MM.1S (cell line): ENCODE measurements around the gene ELP5.

Experiments
- DNase-seq: peaks from one replicate; pipeline ENCODE4 v3.0.0-alpha.2; 2015
- H2AFZ ChIP-seq: fragments of 300-600 bp; sonication (generic); 2 replicates; pipeline ENCODE4 v1.6.0; 2016; ENCODE audit warnings: antibody characterized with exemption, low read length
- H3F3A ChIP-seq: fragments of 300-600 bp; sonication (generic); 2 replicates; pipeline ENCODE4 v1.6.1; 2016; ENCODE audit warnings: mild to moderate bottlenecking, antibody characterized with exemption, low read length, moderate library complexity, mixed read lengths; ENCODE audit not compliant: insufficient read depth
- H3K27ac ChIP-seq: fragments of 300-600 bp; sonication (generic); 2 replicates; pipeline ENCODE4 v1.5.1; 2016; ENCODE audit warnings: mild to moderate bottlenecking, low read length
- H3K27me3 ChIP-seq: fragments of 300-600 bp; sonication (generic); replicated peaks from 2 replicates; pipeline ENCODE4 v1.6.0; 2016; ENCODE audit warnings: low read length; ENCODE audit not compliant: insufficient read depth
- H3K36me3 ChIP-seq: fragments of 300-600 bp; sonication (generic); replicated peaks from 2 replicates; pipeline ENCODE4 v1.6.1; 2016; ENCODE audit warnings: mild to moderate bottlenecking, low read length, mixed read lengths; ENCODE audit not compliant: insufficient read depth
- H3K4me1 ChIP-seq: fragments of 300-600 bp; sonication (generic); 2 replicates; pipeline ENCODE4 v1.6.1; 2016; ENCODE audit warnings: low read length, mixed read lengths
- H3K4me2 ChIP-seq: fragments of 300-600 bp; sonication (generic); 2 replicates; pipeline ENCODE4 v1.6.0; 2016; ENCODE audit warnings: low read depth, low read length
- H3K4me3 ChIP-seq: fragments of 300-600 bp; sonication (generic); 2 replicates; pipeline ENCODE4 v1.5.1; 2016; ENCODE audit warnings: low read length, mixed read lengths
- H3K79me2 ChIP-seq: fragments of 300-600 bp; sonication (generic); 2 replicates; pipeline ENCODE4 v1.6.1; 2016; ENCODE audit warnings: mixed run types, low read length, mixed read lengths
- H3K9ac ChIP-seq: fragments of 300-600 bp; sonication (generic); 2 replicates; pipeline ENCODE4 v1.6.1; 2016; ENCODE audit warnings: low read length, mixed read lengths
- H3K9me2 ChIP-seq: fragments of 300-600 bp; sonication (generic); replicated peaks from 2 replicates; pipeline ENCODE4 v1.6.1; 2016; ENCODE audit warnings: mild to moderate bottlenecking, low read length, mixed read lengths; ENCODE audit not compliant: insufficient read depth
- H3K9me3 ChIP-seq: fragments of 300-600 bp; sonication (generic); replicated peaks from 2 replicates; pipeline ENCODE4 v1.6.1; 2016; ENCODE audit warnings: mild to moderate bottlenecking, low read length, mixed read lengths; ENCODE audit not compliant: insufficient read depth
- H4K20me1 ChIP-seq: fragments of 300-600 bp; sonication (generic); 2 replicates; pipeline ENCODE4 v1.6.1; 2016; ENCODE audit warnings: mild to moderate bottlenecking, low read length, moderate library complexity, mixed read lengths; ENCODE audit not compliant: insufficient read depth
- EZH2 ChIP-seq: fragments of 300-600 bp; sonication (generic); optimal IDR thresholded peaks from 2 replicates; pipeline ENCODE3; 2017; ENCODE audit warnings: low read depth, mild to moderate bottlenecking, antibody characterized with exemption, low read length, mixed read lengths
- EZH2phosphoT487 ChIP-seq: fragments of 300-600 bp; sonication (generic); IDR thresholded peaks from 2 replicates; pipeline ENCODE4 v1.6.1; 2018; ENCODE audit warnings: antibody characterized with exemption, low read length
- TF ChIP-seq, protein P1 (sequence below): fragments of 300-600 bp; sonication (generic); IDR thresholded peaks from 2 replicates; pipeline ENCODE4 v1.5.1; 2016; ENCODE audit warnings: antibody characterized with exemption, low read length, mixed read lengths

Gene ELP5

DNA sequence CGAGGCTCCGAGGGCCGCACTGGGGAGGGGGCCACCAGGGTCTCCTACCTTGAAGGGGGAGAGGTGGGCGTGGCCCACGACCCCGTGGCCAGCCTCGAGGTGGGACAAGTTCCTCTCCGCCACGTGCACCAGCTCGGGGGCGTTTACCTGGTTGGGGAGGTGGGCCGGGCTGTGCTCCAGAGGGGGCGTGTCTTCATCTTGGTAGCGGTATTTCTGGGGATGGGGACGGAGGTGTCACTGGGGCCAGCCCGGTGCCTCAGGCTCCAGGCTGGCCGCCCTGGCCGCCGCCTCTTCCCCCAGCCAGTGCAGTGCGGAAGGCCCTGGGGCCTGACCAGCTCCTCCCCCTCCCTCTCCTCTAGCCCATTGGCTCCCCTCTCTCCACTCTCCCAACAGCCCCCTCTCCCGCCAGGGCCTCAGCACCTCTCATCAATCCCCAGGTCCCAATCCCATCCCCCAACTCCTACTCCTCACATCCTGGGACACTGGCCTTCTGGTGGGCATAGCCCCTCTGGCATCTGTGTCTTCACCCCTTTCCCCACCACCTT is 43.9 kb upstream of the ELP5 start:
- Histone ChIP-seq H4K20me1 (no peaks in the 10 kb centered on the region), H3K36me3 (no peaks in the 10 kb centered on the region), H3K27me3 (peaks cover 84% of the 10 kb centered on the region), H3K79me2 (no peaks in the 10 kb centered on the region), H3K9ac (no peak overlapping the region), H3K9me2 (no peaks in the 10 kb centered on the region), H3K9me3 (no peaks in the 10 kb centered on the region), H2AFZ (no peak overlapping the region), H3K4me1 (no peaks in the 10 kb centered on the region; the same call in 1 of the 2 replicates), H3K27ac (no peak overlapping the region), H3K4me3 (no peak overlapping the region), H3K4me2 (no peak overlapping the region), H3F3A (no peaks in the 10 kb centered on the region)
- no peak for DNase-seq
- no peak for TF ChIP-seq EZH2phosphoT487
- TF ChIP-seq, protein P1, sequence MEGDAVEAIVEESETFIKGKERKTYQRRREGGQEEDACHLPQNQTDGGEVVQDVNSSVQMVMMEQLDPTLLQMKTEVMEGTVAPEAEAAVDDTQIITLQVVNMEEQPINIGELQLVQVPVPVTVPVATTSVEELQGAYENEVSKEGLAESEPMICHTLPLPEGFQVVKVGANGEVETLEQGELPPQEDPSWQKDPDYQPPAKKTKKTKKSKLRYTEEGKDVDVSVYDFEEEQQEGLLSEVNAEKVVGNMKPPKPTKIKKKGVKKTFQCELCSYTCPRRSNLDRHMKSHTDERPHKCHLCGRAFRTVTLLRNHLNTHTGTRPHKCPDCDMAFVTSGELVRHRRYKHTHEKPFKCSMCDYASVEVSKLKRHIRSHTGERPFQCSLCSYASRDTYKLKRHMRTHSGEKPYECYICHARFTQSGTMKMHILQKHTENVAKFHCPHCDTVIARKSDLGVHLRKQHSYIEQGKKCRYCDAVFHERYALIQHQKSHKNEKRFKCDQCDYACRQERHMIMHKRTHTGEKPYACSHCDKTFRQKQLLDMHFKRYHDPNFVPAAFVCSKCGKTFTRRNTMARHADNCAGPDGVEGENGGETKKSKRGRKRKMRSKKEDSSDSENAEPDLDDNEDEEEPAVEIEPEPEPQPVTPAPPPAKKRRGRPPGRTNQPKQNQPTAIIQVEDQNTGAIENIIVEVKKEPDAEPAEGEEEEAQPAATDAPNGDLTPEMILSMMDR: no peak
- TF ChIP-seq EZH2: no peak

DNA sequence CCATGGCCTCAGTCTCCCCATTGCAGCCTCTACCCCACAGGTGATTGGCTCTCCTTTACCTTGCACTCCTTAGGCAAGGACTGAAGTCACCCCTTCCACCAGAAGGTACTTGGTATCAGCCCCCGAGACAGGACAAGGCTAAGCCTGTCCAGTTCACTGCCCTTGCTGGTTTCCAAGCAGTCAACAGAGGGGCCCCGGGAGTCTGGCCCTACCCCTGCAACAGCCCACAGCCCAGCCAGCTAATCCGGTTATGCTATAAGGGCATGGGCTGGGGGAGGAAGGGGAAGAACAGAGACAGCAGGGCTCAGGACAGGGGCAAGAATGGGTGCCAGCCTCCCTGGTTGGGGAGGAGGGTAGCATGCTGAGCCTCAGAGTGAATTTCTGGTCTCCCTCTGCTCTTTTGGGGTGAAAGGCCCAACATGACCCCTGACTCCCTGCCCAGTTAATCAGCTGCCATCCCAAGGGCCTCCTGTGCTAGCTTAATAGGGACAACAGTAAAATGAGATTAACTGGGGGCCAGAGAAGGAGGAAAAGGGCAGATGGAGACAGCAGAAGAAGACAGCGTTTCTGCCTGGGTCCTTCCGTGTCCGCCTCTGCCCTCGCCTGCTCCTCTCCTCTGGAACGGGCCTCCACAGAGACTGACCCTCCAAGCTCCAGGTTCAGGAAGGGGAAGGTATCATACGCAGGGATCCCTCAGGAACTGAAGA is 43.1 kb upstream of the ELP5 start:
- H3K4me3 ChIP-seq: no peak overlapping the region
- H3F3A ChIP-seq: no peaks in the 10 kb centered on the region
- H3K36me3 ChIP-seq: no peaks in the 10 kb centered on the region
- TF ChIP-seq EZH2: no peak
- no peak for TF ChIP-seq EZH2phosphoT487
- H3K27ac ChIP-seq: no peak overlapping the region
- no peak overlapping the region for H3K4me2 ChIP-seq
- no peak overlapping the region for H2AFZ ChIP-seq
- H4K20me1 ChIP-seq: no peaks in the 10 kb centered on the region
- H3K9me2 ChIP-seq: no peaks in the 10 kb centered on the region
- no peaks in the 10 kb centered on the region for H3K9me3 ChIP-seq
- no peak for DNase-seq
- no peak overlapping the region for H3K9ac ChIP-seq
- peaks cover 6% of the 10 kb centered on the region for H3K4me1 ChIP-seq
- H3K27me3 ChIP-seq: peaks cover 83% of the 10 kb centered on the region
- no peaks in the 10 kb centered on the region for H3K79me2 ChIP-seq

GRCh38 chr17:7211491-7212273 is 40.3 kb upstream of the ELP5 start:
- Histone ChIP-seq H4K20me1 (no peaks in the 10 kb centered on the region), H3K27me3 (peaks cover 79% of the 10 kb centered on the region), H3K79me2 (no peaks in the 10 kb centered on the region), H3K9ac (no peak overlapping the region), H3K27ac (no peak overlapping the region), H3F3A (no peaks in the 10 kb centered on the region), H3K9me3 (no peaks in the 10 kb centered on the region), H3K4me1 (peaks cover 12% of the 10 kb centered on the region), H3K4me3 (no peak overlapping the region), H3K36me3 (no peaks in the 10 kb centered on the region), H2AFZ (no peak overlapping the region), H3K9me2 (no peaks in the 10 kb centered on the region), H3K4me2 (no peak overlapping the region)
- TF ChIP-seq EZH2phosphoT487: no peak
- TF ChIP-seq, protein P1: no peak
- no peak for DNase-seq
